Measurements from ENCODE around the gene CHST11. TPM values are rescaled to one million over a fixed set of nuclear protein-coding genes. Genes with fewer than 3 reads are reported as not detected.

Gene CHST11
- total and polyA plus RNA-seq, 4 donors: 0.57 to 11.1 (median 3.7) TPM

- DNase-seq (ENCODE audit: low spot score): no peak
- TF ChIP-seq RXRA (IDR thresholded peaks at IDR 0.05) (no peak), JUND (IDR thresholded peaks at IDR 0.05) (no peak), ZBTB33 (IDR thresholded peaks at IDR 0.05) (no peak)
- Histone ChIP-seq H3K36me3 (ENCODE audit: control insufficient read depth in 4 of 4, insufficient read depth in 3 of 4, low read depth in 1 of 4, low read length in 3 of 4) (no peaks in the 10 kb centered on the region), H3K9me3 (ENCODE audit: control insufficient read depth in 4 of 4, low read length in 3 of 4) (no peaks in the 10 kb centered on the region), H3K27me3 (ENCODE audit: control insufficient read depth in 4 of 4, insufficient read depth in 4 of 4, low read length in 3 of 4) (no peaks in the 10 kb centered on the region), H3K27ac (ENCODE audit: low read depth in 1 of 2, low read length in 2 of 2) (no peak overlapping the region), H3K4me3 (ENCODE audit: low read depth in 1 of 3, low read length in 3 of 3) (no peak overlapping the region), H3K9ac (ENCODE audit: low read depth in 1 of 2, low read length in 2 of 2) (no peak overlapping the region), H3K4me1 (ENCODE audit: control insufficient read depth in 4 of 4, insufficient read depth in 4 of 4, low read length in 3 of 4) (no peaks in the 10 kb centered on the region)
- WGBS: 89% methylated on average over 11 of the region's 11 CpGs
Measured at GRCh38 chr12:104588047-104588920, 131.5 kb downstream of the CHST11 start.

- no peak overlapping the region for H3K9ac ChIP-seq (ENCODE audit: low read depth in 1 of 2, low read length in 2 of 2)
- H3K27ac ChIP-seq (ENCODE audit: low read depth in 1 of 2, low read length in 2 of 2): no peak overlapping the region
- no peaks in the 10 kb centered on the region for H3K9me3 ChIP-seq (ENCODE audit: control insufficient read depth in 4 of 4, low read length in 3 of 4)
- 68% methylated on average over 5 of the region's 5 CpGs for WGBS
- TF ChIP-seq RAD21 (IDR thresholded peaks at IDR 0.05): no peak
- TF ChIP-seq HNF4A (conservative IDR thresholded peaks at IDR 0.05): no peak
- TF ChIP-seq FOXA1 (IDR thresholded peaks at IDR 0.05): no peak
- no peak for TF ChIP-seq HNF4G (IDR thresholded peaks at IDR 0.05)
- no peak for TF ChIP-seq YY1 (IDR thresholded peaks at IDR 0.05)
- no peak for TF ChIP-seq RXRA (IDR thresholded peaks at IDR 0.05)
- no peak for TF ChIP-seq NR2F2 (IDR thresholded peaks at IDR 0.05)
- TF ChIP-seq REST (IDR thresholded peaks at IDR 0.05): no peak
- TF ChIP-seq EGR1 (IDR thresholded peaks at IDR 0.05; ENCODE audit: low read depth in 2 of 2): no peak
- no peak for TF ChIP-seq TAF1 (conservative IDR thresholded peaks at IDR 0.05)
- TF ChIP-seq, protein P1, sequence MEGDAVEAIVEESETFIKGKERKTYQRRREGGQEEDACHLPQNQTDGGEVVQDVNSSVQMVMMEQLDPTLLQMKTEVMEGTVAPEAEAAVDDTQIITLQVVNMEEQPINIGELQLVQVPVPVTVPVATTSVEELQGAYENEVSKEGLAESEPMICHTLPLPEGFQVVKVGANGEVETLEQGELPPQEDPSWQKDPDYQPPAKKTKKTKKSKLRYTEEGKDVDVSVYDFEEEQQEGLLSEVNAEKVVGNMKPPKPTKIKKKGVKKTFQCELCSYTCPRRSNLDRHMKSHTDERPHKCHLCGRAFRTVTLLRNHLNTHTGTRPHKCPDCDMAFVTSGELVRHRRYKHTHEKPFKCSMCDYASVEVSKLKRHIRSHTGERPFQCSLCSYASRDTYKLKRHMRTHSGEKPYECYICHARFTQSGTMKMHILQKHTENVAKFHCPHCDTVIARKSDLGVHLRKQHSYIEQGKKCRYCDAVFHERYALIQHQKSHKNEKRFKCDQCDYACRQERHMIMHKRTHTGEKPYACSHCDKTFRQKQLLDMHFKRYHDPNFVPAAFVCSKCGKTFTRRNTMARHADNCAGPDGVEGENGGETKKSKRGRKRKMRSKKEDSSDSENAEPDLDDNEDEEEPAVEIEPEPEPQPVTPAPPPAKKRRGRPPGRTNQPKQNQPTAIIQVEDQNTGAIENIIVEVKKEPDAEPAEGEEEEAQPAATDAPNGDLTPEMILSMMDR (IDR thresholded peaks at IDR 0.05; ENCODE audit: low read depth, low read length, missing input control): no peak
- no peak for TF ChIP-seq JUND (IDR thresholded peaks at IDR 0.05)
- H3K4me3 ChIP-seq (ENCODE audit: low read depth in 1 of 3, low read length in 3 of 3): no peak overlapping the region
- DNase-seq (ENCODE audit: low spot score): no peak
- no peaks in the 10 kb centered on the region for H3K36me3 ChIP-seq (ENCODE audit: control insufficient read depth in 4 of 4, insufficient read depth in 3 of 4, low read depth in 1 of 4, low read length in 3 of 4)
- H3K27me3 ChIP-seq (ENCODE audit: control insufficient read depth in 4 of 4, insufficient read depth in 4 of 4, low read length in 3 of 4): no peaks in the 10 kb centered on the region
- H3K4me1 ChIP-seq (ENCODE audit: control insufficient read depth in 4 of 4, insufficient read depth in 4 of 4, low read length in 3 of 4): no peaks in the 10 kb centered on the region
Measured at GRCh38 chr12:104588921-104589590, 132.3 kb downstream of the CHST11 start.

All from liver (tissue), 9 donors.